Left ventricle myocardium inferior (tissue), 1 donor: ENCODE results near the gene ARMC8. TPM values are rescaled to one million over a fixed set of nuclear protein-coding genes. Genes with fewer than 3 reads are reported as not detected.

Experiments used
- DNase-seq: peaks from one replicate; pipeline ENCODE4 v3.0.0-alpha.2; 2020
- H3K27ac ChIP-seq: fragments of 200-600 bp; replicated peaks from 2 replicates; pipeline ENCODE4 v1.8.0; 2021
- H3K27me3 ChIP-seq: fragments of 200-600 bp; 2 replicates; pipeline ENCODE4 v1.8.0; 2021; ENCODE audit warnings: low read depth
- H3K36me3 ChIP-seq: fragments of 200-600 bp; 2 replicates; pipeline ENCODE4 v1.8.0; 2021
- H3K4me1 ChIP-seq: fragments of 200-600 bp; 2 replicates; pipeline ENCODE4 v1.8.0; 2021
- H3K4me3 ChIP-seq: fragments of 200-600 bp; 2 replicates; pipeline ENCODE4 v1.8.0; 2021; ENCODE audit warnings: mild to moderate bottlenecking, moderate library complexity
- H3K9me3 ChIP-seq: fragments of 200-600 bp; replicated peaks from 2 replicates; pipeline ENCODE4 v1.8.0; 2021
- intact Hi-C: fragments of 100-400 bp; cut with micrococcal nuclease; formaldehyde crosslinking; loops from one replicate; pipeline ENCODE4 v1.11.0; 2022
- total RNA-seq: library from RNA; stranded (reverse); fragmentation: NEBNext Ultra II Directional; extraction: Animal tissue kit (Norgen Biotek cat#: 25700); gene quantifications from one replicate; pipeline ENCODE4 v1.2.1, GENCODE V29; 2021
- TF ChIP-seq, protein P1 (sequence below): fragments of 200-600 bp; IDR thresholded peaks from 2 replicates; pipeline ENCODE4 v1.8.0; 2021; ENCODE audit warnings: antibody characterized with exemption, mild to moderate bottlenecking, borderline replicate concordance
- donor health status: DM: no; HTN: yes; CAD: no; lungs with severe emphysema.

ARMC8 gene
- total RNA-seq, 1 donor from 2014 or later: 31.2 TPM

DNA sequence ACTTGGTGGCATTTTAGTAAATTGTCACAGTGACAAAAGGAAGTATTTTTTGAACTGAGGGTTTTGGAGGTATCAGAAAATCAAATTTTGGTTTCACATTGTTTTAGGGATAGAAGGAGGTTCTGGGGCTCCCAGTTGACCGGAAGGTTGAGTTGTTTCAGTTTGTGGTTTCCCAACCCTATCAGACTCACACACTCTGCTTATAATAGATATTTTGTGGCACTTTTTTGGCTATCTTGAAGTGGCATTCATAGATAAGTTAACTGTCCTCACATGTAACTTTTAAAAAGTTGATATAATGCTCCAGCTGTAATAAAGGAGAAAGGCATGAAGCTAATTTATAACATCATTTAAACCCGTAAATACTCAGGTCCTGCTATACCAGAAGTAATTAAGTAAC is 12.8 kb downstream of the ARMC8 start:
- DNase-seq: no peak
- H3K36me3 ChIP-seq: no peaks in the 10 kb centered on the region
- H3K4me3 ChIP-seq: no peak overlapping the region
- intact Hi-C loops: no loop called here
- peaks cover 65% of the 10 kb centered on the region for H3K4me1 ChIP-seq
- H3K27me3 ChIP-seq: no peaks in the 10 kb centered on the region
- TF ChIP-seq, protein P1, sequence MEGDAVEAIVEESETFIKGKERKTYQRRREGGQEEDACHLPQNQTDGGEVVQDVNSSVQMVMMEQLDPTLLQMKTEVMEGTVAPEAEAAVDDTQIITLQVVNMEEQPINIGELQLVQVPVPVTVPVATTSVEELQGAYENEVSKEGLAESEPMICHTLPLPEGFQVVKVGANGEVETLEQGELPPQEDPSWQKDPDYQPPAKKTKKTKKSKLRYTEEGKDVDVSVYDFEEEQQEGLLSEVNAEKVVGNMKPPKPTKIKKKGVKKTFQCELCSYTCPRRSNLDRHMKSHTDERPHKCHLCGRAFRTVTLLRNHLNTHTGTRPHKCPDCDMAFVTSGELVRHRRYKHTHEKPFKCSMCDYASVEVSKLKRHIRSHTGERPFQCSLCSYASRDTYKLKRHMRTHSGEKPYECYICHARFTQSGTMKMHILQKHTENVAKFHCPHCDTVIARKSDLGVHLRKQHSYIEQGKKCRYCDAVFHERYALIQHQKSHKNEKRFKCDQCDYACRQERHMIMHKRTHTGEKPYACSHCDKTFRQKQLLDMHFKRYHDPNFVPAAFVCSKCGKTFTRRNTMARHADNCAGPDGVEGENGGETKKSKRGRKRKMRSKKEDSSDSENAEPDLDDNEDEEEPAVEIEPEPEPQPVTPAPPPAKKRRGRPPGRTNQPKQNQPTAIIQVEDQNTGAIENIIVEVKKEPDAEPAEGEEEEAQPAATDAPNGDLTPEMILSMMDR: no peak
- no peaks in the 10 kb centered on the region for H3K9me3 ChIP-seq
- no peak overlapping the region for H3K27ac ChIP-seq

DNA sequence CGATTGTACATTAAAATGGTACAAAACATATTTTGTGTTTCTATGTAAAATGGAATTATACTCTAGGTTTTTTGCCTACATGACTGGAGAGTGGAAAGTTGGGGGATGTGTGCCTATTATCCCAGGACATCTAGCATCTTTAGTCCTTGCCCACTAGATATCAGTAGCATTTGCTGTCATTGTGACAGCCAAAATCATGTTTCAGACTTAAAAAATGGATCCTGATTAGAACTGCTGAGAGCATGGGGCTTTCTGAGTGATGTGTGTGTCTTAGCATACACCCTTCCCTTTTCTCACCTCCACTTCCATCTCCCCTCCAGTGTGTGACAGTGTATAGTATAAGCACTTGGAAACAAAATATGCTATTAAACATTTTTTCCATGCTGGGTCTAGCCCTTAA is 13.3 kb downstream of the ARMC8 start:
- peaks cover 65% of the 10 kb centered on the region for H3K4me1 ChIP-seq
- TF ChIP-seq, protein P1: no peak
- H3K9me3 ChIP-seq: no peaks in the 10 kb centered on the region
- intact Hi-C loops: no loop called here
- H3K36me3 ChIP-seq: no peaks in the 10 kb centered on the region
- no peaks in the 10 kb centered on the region for H3K27me3 ChIP-seq
- H3K4me3 ChIP-seq: no peak overlapping the region
- no peak for DNase-seq
- H3K27ac ChIP-seq: no peak overlapping the region

DNA sequence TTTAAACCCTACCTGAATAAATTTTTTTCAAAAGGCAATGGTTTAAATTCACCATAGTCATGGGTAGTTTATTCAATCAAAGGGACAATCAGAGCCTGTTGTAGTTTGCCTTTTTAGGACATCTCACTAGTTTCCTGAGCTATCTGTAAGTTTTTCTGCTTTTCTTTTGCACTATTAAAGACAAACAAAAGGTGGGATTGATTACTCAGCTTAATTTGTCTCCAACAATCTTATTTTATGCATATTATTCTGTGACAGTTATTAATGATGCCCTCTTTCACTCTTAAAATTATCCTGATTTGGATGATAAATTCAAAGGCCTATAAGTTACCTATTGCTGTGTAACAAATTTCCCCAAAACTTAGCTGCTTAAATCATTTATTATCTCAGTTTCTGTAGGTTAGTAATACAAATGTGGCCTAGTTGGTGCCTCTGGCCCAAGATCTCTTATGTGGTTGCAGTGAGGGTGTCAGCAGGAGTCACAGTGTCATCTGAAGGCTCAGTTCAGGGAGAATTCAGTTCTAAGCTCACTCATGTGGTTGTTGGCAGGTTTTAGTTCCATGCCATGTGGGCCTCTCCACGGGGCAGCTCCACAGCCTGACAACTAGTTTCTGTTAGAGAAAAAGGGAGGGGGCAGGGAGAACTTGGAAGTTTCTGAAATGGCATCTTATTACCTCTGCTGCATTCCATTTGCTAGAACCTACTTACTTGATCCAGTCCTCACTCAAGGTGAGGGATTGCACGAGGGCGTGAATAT is 16.0 kb downstream of the ARMC8 start:
- no peaks in the 10 kb centered on the region for H3K27me3 ChIP-seq
- TF ChIP-seq, protein P1: no peak
- no peak for DNase-seq
- no peak overlapping the region for H3K4me3 ChIP-seq
- no peak overlapping the region for H3K27ac ChIP-seq
- intact Hi-C loops: no loop called here
- H3K36me3 ChIP-seq: no peaks in the 10 kb centered on the region
- no peaks in the 10 kb centered on the region for H3K9me3 ChIP-seq
- H3K4me1 ChIP-seq: peaks cover 67% of the 10 kb centered on the region

DNA sequence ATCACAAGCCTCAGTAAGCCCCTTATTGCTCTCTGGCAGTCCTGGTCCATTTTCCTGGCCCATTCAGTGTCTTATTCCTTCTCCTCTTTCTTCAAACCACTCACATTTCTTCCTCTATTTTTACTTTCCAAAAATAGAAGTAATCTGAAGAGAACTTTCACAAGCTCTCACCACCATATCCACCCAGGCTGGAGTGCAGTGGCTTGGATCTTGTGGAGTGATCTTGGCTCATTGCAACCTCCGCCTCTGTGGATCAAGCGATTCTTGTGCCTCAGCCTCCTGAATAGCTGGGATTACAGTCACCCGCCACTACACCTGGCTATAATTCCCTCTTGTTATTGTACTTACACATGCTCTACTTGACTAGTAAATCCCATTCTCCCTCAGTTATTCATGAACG is 16.8 kb downstream of the ARMC8 start:
- TF ChIP-seq, protein P1: no peak
- Histone ChIP-seq H3K27ac (no peak overlapping the region), H3K4me1 (peaks cover 63% of the 10 kb centered on the region), H3K4me3 (no peak overlapping the region), H3K36me3 (no peaks in the 10 kb centered on the region), H3K9me3 (no peaks in the 10 kb centered on the region), H3K27me3 (no peaks in the 10 kb centered on the region)
- no peak for DNase-seq
- intact Hi-C loops: no loop called here

DNA sequence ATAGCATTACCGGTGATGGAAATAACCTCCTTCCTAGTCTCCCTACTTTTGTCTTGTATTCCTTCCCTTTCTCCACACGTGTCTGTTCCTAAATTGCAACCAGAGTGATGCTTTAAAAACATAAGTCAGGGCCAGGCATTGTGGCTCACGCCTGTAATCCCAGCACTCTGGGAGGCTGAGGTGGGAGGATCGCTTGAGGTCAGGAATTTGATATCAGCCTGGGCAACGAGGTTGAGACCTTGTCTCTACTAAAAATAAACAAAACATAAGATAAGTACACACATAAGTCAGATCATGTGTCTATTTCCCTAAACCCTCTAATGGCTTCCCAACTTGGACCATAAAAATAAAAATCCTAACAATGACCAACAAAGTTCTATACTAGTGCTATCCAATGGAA is 18.4 kb downstream of the ARMC8 start:
- H3K4me1 ChIP-seq: peaks cover 47% of the 10 kb centered on the region
- H3K4me3 ChIP-seq: no peak overlapping the region
- TF ChIP-seq, protein P1: no peak
- DNase-seq: no peak
- H3K27me3 ChIP-seq: no peaks in the 10 kb centered on the region
- H3K9me3 ChIP-seq: no peaks in the 10 kb centered on the region
- no peak overlapping the region for H3K27ac ChIP-seq
- intact Hi-C loops: no loop called here
- no peaks in the 10 kb centered on the region for H3K36me3 ChIP-seq
